Esophagus muscularis mucosa (tissue), 4 donors: Measurements from ENCODE around the gene CCBE1. TPM values are rescaled to one million over a fixed set of nuclear protein-coding genes. Genes with fewer than 3 reads are reported as not detected.
"Not testable (repeated sequence)": the region's sequence is repeated elsewhere in the genome, so short reads cannot be mapped to it uniquely, and the experiment has no call there.

Source experiments
- DNase-seq: peaks from one replicate; pipeline ENCODE4 v3.0.0-alpha.2; 2017; ENCODE audit errors: extremely low spot score
- H3K27ac ChIP-seq, 4 donors: fragments of 200-600 bp; sonication (generic); replicated peaks in 1 of 4; 1 replicate in 3 of 4; 2 replicates in 1 of 4; pipeline ENCODE4 v1.5.1; 2016 to 2019; ENCODE audit warnings: mild to moderate bottlenecking in 1 of 4
- H3K27me3 ChIP-seq, 4 donors: fragments of 200-600 bp; sonication (generic); one replicate each; pipeline versions ENCODE4 v1.5.1 to v1.6.0; 2016 to 2019
- H3K36me3 ChIP-seq, 4 donors: fragments of 200-600 bp; sonication (generic); one replicate each; pipeline ENCODE4 v1.5.1; 2016 to 2019
- H3K4me1 ChIP-seq, 4 donors: fragments of 200-600 bp; sonication (generic); one replicate each; pipeline ENCODE4 v1.5.1; 2016 to 2019
- H3K4me3 ChIP-seq, 4 donors: fragments of 200-600 bp; sonication (generic); 1 replicate in 2 of 4; 2 replicates in 2 of 4; pipeline ENCODE4 v1.5.1; 2016 to 2019; ENCODE audit warnings: mild to moderate bottlenecking in 4 of 4, moderate library complexity in 1 of 4
- H3K9me3 ChIP-seq, 4 donors: fragments of 200-600 bp; sonication (generic); 1 replicate in 3 of 4; 2 replicates in 1 of 4; pipeline ENCODE4 v1.5.1; 2016 to 2019
- EP300 ChIP-seq: sonication (generic); formaldehyde crosslinking; IDR thresholded peaks from one replicate; pipeline ENCODE4 v1.6.1; 2017; ENCODE audit warnings: antibody characterized with exemption
- POLR2A ChIP-seq: fragments of 450-650 bp; IDR thresholded peaks from one replicate; pipeline ENCODE4 v1.6.1; 2017; ENCODE audit warnings: antibody characterized with exemption, moderate library complexity, mild to moderate bottlenecking, low read depth
- POLR2AphosphoS5 ChIP-seq, 2 donors: sonication (generic); formaldehyde crosslinking; IDR thresholded peaks; one replicate each; pipeline ENCODE4 v1.6.1; 2017; ENCODE audit warnings: antibody characterized with exemption in 2 of 2
- WGBS: methylation state at CpG from one replicate; pipeline ENCODE4 v1.1.5; 2018; 5-methylcytosine and 5-hydroxymethylcytosine counted together
- intact Hi-C: fragments of 100-400 bp; cut with DNase I; formaldehyde crosslinking; loops from one replicate; pipeline ENCODE4 v1.15.1; 2023
- total RNA-seq, 4 donors: library from RNA; depleted of rRNA; stranded (reverse); fragments of >200 nt; gene quantifications; one replicate each; pipeline versions ENCODE4 v1.1.0 to v1.2.1, GENCODE V29; 2016
- TF ChIP-seq, protein P1 (sequence below), 3 experiments: fragments of 200-600 bp in 2 of 3; fragments of 450-650 bp in 1 of 3; sonication (generic) in 2 of 3; IDR thresholded peaks; one replicate each; pipeline ENCODE4 v1.5.1; 2017 to 2019; ENCODE audit warnings: antibody characterized with exemption in 3 of 3, mild to moderate bottlenecking in 2 of 3, moderate library complexity in 1 of 3

The CCBE1 gene
- total RNA-seq, 4 donors from 2014 or later, result 1.6 to 11.1 (median 2.7) TPM

DNA sequence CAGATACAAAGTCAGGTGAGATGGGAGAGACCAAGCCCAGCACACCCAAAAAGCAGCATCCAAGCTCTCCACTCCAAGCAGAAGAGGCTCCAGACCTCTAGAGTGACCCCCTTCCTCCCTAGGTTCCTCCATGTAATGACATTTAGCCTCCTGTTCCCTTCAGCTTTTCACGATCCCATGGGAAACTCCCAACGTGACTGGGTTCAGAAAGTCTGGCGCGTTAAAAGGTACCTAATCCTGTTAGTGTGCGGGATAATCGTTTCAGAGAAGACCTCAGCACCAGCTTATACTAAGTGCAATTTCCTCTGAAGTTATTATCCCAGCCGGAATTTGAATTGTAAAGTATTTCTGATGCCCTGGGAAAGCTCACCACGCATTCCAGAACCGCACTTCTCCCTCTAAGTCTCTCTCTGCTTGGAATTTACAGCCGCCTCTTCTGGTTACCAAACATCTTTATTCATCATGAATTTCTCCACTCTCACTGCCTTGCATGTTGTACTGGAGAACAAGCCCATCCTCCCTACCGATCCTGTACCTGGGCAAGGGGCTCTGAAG, 46.9 kb downstream of the CCBE1 start:
- Histone ChIP-seq H3K9me3 (no peaks in the 10 kb centered on the region), H3K27ac (no peak overlapping the region), H3K4me3 (no peak overlapping the region), H3K4me1 (peaks cover 0 to 28% (median 24%) of the 10 kb centered on the region in 4 donors), H3K27me3 (no peaks in the 10 kb centered on the region), H3K36me3 (no peaks in the 10 kb centered on the region)
- TF ChIP-seq, protein P1, sequence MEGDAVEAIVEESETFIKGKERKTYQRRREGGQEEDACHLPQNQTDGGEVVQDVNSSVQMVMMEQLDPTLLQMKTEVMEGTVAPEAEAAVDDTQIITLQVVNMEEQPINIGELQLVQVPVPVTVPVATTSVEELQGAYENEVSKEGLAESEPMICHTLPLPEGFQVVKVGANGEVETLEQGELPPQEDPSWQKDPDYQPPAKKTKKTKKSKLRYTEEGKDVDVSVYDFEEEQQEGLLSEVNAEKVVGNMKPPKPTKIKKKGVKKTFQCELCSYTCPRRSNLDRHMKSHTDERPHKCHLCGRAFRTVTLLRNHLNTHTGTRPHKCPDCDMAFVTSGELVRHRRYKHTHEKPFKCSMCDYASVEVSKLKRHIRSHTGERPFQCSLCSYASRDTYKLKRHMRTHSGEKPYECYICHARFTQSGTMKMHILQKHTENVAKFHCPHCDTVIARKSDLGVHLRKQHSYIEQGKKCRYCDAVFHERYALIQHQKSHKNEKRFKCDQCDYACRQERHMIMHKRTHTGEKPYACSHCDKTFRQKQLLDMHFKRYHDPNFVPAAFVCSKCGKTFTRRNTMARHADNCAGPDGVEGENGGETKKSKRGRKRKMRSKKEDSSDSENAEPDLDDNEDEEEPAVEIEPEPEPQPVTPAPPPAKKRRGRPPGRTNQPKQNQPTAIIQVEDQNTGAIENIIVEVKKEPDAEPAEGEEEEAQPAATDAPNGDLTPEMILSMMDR (IDR thresholded peaks at IDR 0.05), result no peak
- TF ChIP-seq EP300 (no peak), POLR2AphosphoS5 (IDR thresholded peaks at IDR 0.05) (no peak), POLR2A (no peak)
- DNase-seq, result no peak
- intact Hi-C loops, result no loop called here
- 84% methylated on average over 11 of the region's 11 CpGs for WGBS

DNA sequence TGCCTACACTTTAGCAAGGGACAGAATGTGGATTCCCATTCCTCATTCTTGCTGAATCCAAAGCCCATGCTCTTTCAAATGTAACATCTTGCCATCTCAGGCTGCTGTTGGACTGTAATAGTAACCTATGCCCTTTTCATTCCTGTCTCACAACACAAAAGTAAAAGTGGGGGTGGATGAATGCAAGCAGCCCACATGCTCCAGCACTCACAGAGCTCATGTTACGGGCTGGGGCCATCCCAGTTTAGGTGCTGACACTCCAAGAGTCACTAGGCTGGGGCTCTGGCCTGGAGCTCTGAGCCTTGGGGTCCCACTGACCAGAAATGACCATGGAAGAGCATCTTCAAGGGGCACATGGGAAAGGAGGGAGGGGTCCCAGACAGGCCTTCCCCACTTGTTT, 47.6 kb downstream of the CCBE1 start:
- Histone ChIP-seq H3K4me1 (peaks cover 0 to 21% (median 20%) of the 10 kb centered on the region in 4 donors), H3K4me3 (no peak overlapping the region), H3K9me3 (no peaks in the 10 kb centered on the region), H3K27ac (no peak overlapping the region), H3K27me3 (no peaks in the 10 kb centered on the region), H3K36me3 (no peaks in the 10 kb centered on the region)
- no peak for TF ChIP-seq POLR2AphosphoS5 (IDR thresholded peaks at IDR 0.05)
- TF ChIP-seq, protein P1 (IDR thresholded peaks at IDR 0.05), result no peak
- intact Hi-C loops, result no loop called here
- DNase-seq, result no peak
- WGBS, result 80% methylated on average over 1 of the region's 1 CpG

DNA sequence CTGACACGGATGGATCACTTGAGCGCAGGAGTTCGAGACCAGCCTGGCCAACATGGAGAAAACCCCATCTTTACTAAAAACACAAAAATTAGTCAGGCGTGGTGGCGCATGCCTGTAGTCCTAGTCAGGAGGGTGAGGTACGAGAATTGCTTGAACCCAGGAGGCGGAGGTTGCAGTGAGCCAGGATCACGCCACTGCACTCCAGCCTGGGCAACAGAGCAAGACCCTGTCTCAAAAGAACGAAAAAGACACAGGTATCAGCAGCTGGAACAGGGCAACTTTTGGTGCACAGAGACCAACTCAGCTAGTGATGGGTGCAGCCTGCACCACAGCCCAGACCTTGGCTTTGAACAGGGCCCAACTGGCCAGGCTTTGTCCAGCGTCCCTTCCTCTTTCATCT, 48.8 kb downstream of the CCBE1 start:
- intact Hi-C loops, H3K27me3 ChIP-seq, H3K4me3 ChIP-seq, DNase-seq, H3K27ac ChIP-seq, H3K9me3 ChIP-seq, H3K36me3 ChIP-seq: not testable (repeated sequence)
- WGBS, result 94% methylated on average over 10 of the region's 10 CpGs
- H3K4me1 ChIP-seq, result peaks cover 0 to 10% (median 8%) of the 10 kb centered on the region in 4 donors

DNA sequence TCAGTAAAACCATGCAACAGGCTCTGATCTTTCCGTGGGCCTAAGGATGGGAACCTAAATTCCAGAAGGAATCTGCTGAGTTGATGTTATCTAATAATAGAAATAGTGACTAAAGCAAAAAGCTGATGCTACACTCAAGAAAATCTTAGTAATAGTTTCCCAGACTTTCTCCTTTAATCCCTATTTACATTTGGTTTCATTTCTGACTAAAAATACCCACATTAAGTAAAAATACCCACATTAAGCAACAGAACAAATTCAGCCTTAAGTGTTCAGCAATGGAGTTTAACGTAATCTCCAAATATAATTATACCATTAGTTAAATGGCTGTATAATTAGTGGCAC, 50.3 kb downstream of the CCBE1 start:
- no peaks in the 10 kb centered on the region for H3K9me3 ChIP-seq
- no peak overlapping the region for H3K4me3 ChIP-seq
- H3K36me3 ChIP-seq, result no peaks in the 10 kb centered on the region
- no peak for DNase-seq
- H3K4me1 ChIP-seq, result no peaks in the 10 kb centered on the region
- no peaks in the 10 kb centered on the region for H3K27me3 ChIP-seq
- 66% methylated on average over 2 of the region's 2 CpGs for WGBS
- no peak for TF ChIP-seq POLR2A
- no peak for TF ChIP-seq POLR2AphosphoS5 (IDR thresholded peaks at IDR 0.05)
- TF ChIP-seq EP300, result no peak
- TF ChIP-seq, protein P1 (IDR thresholded peaks at IDR 0.05), result no peak
- intact Hi-C loops, result no loop called here
- no peak overlapping the region for H3K27ac ChIP-seq

DNA sequence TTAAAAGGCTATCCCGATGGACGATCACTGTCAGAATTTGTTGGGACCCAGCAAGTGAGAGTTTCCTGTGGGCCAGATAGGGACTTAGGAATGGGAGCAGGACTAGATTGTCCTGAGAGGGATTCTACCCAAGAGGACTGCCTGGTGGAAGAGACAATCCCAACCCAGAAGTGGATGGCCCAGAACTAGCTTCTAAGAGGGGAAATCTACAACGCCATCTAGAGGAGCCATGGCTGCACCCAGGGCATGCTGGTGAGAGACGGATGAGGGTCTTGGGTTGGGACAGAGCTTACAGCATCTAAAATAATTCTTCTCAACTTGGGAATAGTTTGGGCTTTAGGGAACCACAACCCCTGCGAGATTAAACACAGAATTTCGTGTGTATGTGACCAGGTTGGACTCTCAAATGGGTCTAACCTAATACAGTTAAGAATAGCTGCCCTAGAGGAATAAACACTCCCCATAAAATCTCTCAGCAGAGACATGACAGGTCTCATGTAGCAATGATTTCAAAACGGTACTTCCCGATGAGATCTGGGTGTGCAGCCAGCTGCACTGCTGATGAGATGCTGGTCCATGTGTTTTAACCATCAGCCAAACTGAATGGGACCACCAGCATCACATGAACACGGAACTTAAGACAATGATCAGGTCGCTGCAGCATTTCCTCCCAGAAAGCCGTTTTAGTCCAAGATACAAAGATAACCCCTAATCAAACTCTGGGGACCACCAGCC, 50.8 kb downstream of the CCBE1 start:
- Histone ChIP-seq H3K4me1 (no peaks in the 10 kb centered on the region), H3K36me3 (no peaks in the 10 kb centered on the region), H3K4me3 (no peak overlapping the region), H3K27me3 (no peaks in the 10 kb centered on the region), H3K9me3 (no peaks in the 10 kb centered on the region), H3K27ac (no peak overlapping the region)
- intact Hi-C loops, result no loop called here
- TF ChIP-seq EP300, result no peak
- no peak for TF ChIP-seq POLR2AphosphoS5 (IDR thresholded peaks at IDR 0.05)
- DNase-seq, result no peak
- 74% methylated on average over 11 of the region's 11 CpGs for WGBS

DNA sequence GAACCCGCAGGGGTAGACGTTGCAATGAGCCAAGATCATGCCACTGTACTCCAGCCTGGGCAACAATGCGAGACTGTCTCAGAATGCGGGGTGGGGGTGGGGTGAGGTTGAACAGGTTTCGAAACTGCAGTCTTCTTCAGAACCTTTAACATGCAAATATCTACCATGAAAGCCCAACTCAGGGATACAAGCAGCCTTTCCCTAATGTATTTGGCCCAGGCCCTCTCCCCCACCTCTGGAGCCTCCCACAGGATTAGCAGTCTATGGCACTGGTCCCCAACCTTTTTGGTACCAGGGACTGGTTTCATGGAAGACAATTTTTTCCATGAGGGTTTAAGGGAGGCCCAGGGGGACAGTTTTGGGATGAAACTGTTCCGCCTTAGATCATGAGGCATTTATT, 53.5 kb downstream of the CCBE1 start:
- H3K27me3 ChIP-seq, result no peaks in the 10 kb centered on the region
- no peak overlapping the region for H3K4me3 ChIP-seq
- H3K9me3 ChIP-seq, result no peaks in the 10 kb centered on the region
- WGBS, result 95% methylated on average over 6 of the region's 6 CpGs
- TF ChIP-seq POLR2AphosphoS5 (IDR thresholded peaks at IDR 0.05) (no peak), POLR2A (no peak), EP300 (no peak)
- TF ChIP-seq, protein P1 (IDR thresholded peaks at IDR 0.05), result no peak
- DNase-seq, result no peak
- intact Hi-C loops, result no loop called here
- H3K4me1 ChIP-seq, result no peaks in the 10 kb centered on the region
- no peak overlapping the region for H3K27ac ChIP-seq
- no peaks in the 10 kb centered on the region for H3K36me3 ChIP-seq
